Esophagus muscularis mucosa (tissue), 3 donors: ENCODE results near the gene HOMER3.
"Not testable (repeated sequence)": the region's sequence is repeated elsewhere in the genome, so short reads cannot be mapped to it uniquely, and the experiment has no call there.

ENCODE experiments used
- CTCF ChIP-seq, 3 experiments: fragments of 200-600 bp in 2 of 3; fragments of 450-650 bp in 1 of 3; sonication (generic) in 2 of 3; IDR thresholded peaks; one replicate each; pipeline ENCODE4 v1.5.1; 2017 to 2019; ENCODE audit warnings: antibody characterized with exemption in 3 of 3, mild to moderate bottlenecking in 2 of 3, moderate library complexity in 1 of 3
- EP300 ChIP-seq: sonication (generic); formaldehyde crosslinking; IDR thresholded peaks from one replicate; pipeline ENCODE4 v1.6.1; 2017; ENCODE audit warnings: antibody characterized with exemption

- not testable (repeated sequence) for TF ChIP-seq CTCF (IDR thresholded peaks at IDR 0.05); EP300
Observed at GRCh38 chr19:18917593-18917992, 23.4 kb downstream of the HOMER3 start.
